Heart right ventricle (tissue), 16 donors: ENCODE results near the gene TRIM9. TPM values are rescaled to one million over a fixed set of nuclear protein-coding genes. Genes with fewer than 3 reads are reported as not detected.

Source experiments
- ATAC-seq, 8 donors: fragments of 200-7000 bp; cut with Tn5 transposase; one replicate each; pipeline ENCODE4 v1.9.1; 2020; ENCODE audit warnings: mild to moderate bottlenecking in 8 of 8, moderate library complexity in 8 of 8, moderate number of reproducible peaks in 1 of 8
- DNase-seq, 2 donors: peaks; one replicate each; pipeline ENCODE4 v3.0.0-alpha.2; 2020
- H3K27ac ChIP-seq, 10 donors: fragments of 200-600 bp; sonication (generic) in 2 of 10; one replicate each; pipeline versions ENCODE4 v1.5.0 to v1.8.0; 2020 to 2022; ENCODE audit warnings: mild to moderate bottlenecking in 3 of 10
- H3K27me3 ChIP-seq, 7 donors: fragments of 200-600 bp; one replicate each; pipeline ENCODE4 v1.8.0; 2021 to 2022; ENCODE audit warnings: mild to moderate bottlenecking in 2 of 7
- H3K36me3 ChIP-seq, 9 donors: fragments of 200-600 bp; sonication (generic) in 1 of 9; one replicate each; pipeline versions ENCODE4 v1.5.0 to v1.8.0; 2020 to 2022; ENCODE audit warnings: mild to moderate bottlenecking in 2 of 9
- H3K4me1 ChIP-seq, 9 donors: fragments of 200-600 bp; sonication (generic) in 1 of 9; one replicate each; pipeline versions ENCODE4 v1.5.0 to v1.8.0; 2020 to 2022; ENCODE audit warnings: mild to moderate bottlenecking in 4 of 9
- H3K4me3 ChIP-seq, 10 donors: fragments of 200-600 bp; sonication (generic) in 2 of 10; one replicate each; pipeline versions ENCODE4 v1.5.0 to v1.8.0; 2020 to 2022; ENCODE audit warnings: mild to moderate bottlenecking in 7 of 10, moderate library complexity in 2 of 10
- H3K9me3 ChIP-seq, 11 donors: fragments of 200-600 bp in 10 of 11; sonication (generic) in 2 of 11; one replicate each; pipeline versions ENCODE4 v1.5.0 to v1.8.0; 2013 to 2022; ENCODE audit warnings: mild to moderate bottlenecking in 2 of 11, control low read depth in 1 of 11, moderate library complexity in 1 of 11
- WGBS, 2 donors: extraction: QIAGEN DNeasy Blood & Tissue Kit; methylation state at CpG; one replicate each; pipeline ENCODE4 v1.1.7; 2013; ENCODE audit warnings: inconsistent platforms in 1 of 2; 5-methylcytosine and 5-hydroxymethylcytosine counted together
- intact Hi-C, 10 donors: fragments of 100-400 bp; cut with DNase I; formaldehyde crosslinking; loops; one replicate each; pipeline versions ENCODE4 v1.11.1 to v1.14.2; 2022
- polyA plus RNA-seq, 2 donors: library from polyadenylated mRNA; stranded (reverse); fragments of 200-250 nt; gene quantifications; one replicate each; pipeline ENCODE4 v1.2.3, GENCODE V29; 2013
- total RNA-seq, 10 donors: library from RNA; stranded (reverse); fragmentation: NEBNext Ultra II Directional in 3 of 10; extraction: Animal tissue kit (Norgen Biotek cat#: 25700) in 3 of 10; gene quantifications; one replicate each; pipeline versions ENCODE4 v1.2.1 to v1.2.4, GENCODE V29; 2021 to 2023
- TF ChIP-seq, protein P1 (sequence below), 9 donors: fragments of 200-600 bp; sonication (generic) in 2 of 9; IDR thresholded peaks; one replicate each; pipeline versions ENCODE4 v1.5.0 to v1.8.0; 2021 to 2022; ENCODE audit warnings: antibody characterized with exemption in 9 of 9, mild to moderate bottlenecking in 5 of 9, moderate library complexity in 1 of 9
- donor health status: Arrhythmogenic right ventricular cardiomyopathy.
- donor health status: ischemic (EF 13 %, LVEDD 7.1; RV severe dilation, severe dysfunction).
- donor health status: healthy with polysubstance abuse.
- donor health status: DM: no; HTN: yes; CAD: no.
- donor health status: DM: no; HTN: no; CAD: no.
- donor health status: ischemic (EF 25% LVEDD 6.9; RV normal size, moderate dysfunction).
- donor health status: ischemic (EF 25% LVEDD 5.7; RV mildly dilated, moderate dysfunction).
- donor health status: healthy.
- donor health status: DM: yes; HTN: yes; CAD: no.
- donor health status: Ischemic cardiomyopathy.
- donor health status: ischemic (EF 35%, LVEDD 5.7; RV mildly dilated, moderate dysfunction).
- donor health status: nonischemic (EF 11% LVEDD 7.7; RV severe dilation, severe dysfunction).
- donor health status: DM: yes; HTN: yes; CAD: no.
- donor health status: PGD.
- donor health status: ischemic (EF 29% LVEDD 5.4; RV normal size, mild dysfunction).
- donor health status: nonischemic (EF 23%, LVEDD 6.1; RV moderate dilation, normal function).

Gene TRIM9
- total and polyA plus RNA-seq, 12 donors = 0.33 to 1.3 (median 0.59) TPM

DNA sequence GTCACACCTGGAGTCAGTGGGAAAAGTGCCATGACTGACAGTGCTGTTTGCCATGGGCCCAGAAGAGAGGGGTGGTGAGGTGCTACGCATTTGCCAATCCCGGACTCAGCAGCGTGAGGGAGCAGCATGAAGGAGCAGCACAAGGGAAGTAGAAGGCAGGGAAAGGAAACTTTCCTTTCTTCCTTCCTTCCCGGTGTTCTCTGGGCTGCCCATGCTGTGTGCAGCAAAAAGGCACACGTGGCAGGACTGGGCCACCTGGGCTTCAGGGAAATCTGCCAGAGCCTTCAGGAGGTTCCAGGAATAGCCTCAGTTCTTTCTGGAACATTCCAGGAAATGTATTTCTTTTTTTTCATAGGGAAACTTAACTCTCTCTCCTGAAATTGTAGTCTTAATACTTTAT is 23.0 kb downstream of the TRIM9 start:
- H3K36me3 ChIP-seq = no peaks in the 10 kb centered on the region
- H3K27me3 ChIP-seq = no peaks in the 10 kb centered on the region
- intact Hi-C loops = no loop called here
- 40 to 43% methylated on average over 5 of the region's 5 CpGs for WGBS, 2 donors
- DNase-seq (peak in 1 of 2 donors; percentile 21), ATAC-seq (peak in 5 of 8 donors; percentile 36 to 76 (median 53))
- H3K4me3 ChIP-seq = no peak overlapping the region
- H3K4me1 ChIP-seq = peaks cover 0 to 6% (median 0%) of the 10 kb centered on the region in 9 donors
- TF ChIP-seq, protein P1, sequence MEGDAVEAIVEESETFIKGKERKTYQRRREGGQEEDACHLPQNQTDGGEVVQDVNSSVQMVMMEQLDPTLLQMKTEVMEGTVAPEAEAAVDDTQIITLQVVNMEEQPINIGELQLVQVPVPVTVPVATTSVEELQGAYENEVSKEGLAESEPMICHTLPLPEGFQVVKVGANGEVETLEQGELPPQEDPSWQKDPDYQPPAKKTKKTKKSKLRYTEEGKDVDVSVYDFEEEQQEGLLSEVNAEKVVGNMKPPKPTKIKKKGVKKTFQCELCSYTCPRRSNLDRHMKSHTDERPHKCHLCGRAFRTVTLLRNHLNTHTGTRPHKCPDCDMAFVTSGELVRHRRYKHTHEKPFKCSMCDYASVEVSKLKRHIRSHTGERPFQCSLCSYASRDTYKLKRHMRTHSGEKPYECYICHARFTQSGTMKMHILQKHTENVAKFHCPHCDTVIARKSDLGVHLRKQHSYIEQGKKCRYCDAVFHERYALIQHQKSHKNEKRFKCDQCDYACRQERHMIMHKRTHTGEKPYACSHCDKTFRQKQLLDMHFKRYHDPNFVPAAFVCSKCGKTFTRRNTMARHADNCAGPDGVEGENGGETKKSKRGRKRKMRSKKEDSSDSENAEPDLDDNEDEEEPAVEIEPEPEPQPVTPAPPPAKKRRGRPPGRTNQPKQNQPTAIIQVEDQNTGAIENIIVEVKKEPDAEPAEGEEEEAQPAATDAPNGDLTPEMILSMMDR (IDR thresholded peaks at IDR 0.05) = no peak
- peak overlapping the region in 3 of 10 donors; percentile 16 to 47 (median 18) for H3K27ac ChIP-seq
- peaks cover 0 to 14% (median 0%) of the 10 kb centered on the region in 11 donors for H3K9me3 ChIP-seq

DNA sequence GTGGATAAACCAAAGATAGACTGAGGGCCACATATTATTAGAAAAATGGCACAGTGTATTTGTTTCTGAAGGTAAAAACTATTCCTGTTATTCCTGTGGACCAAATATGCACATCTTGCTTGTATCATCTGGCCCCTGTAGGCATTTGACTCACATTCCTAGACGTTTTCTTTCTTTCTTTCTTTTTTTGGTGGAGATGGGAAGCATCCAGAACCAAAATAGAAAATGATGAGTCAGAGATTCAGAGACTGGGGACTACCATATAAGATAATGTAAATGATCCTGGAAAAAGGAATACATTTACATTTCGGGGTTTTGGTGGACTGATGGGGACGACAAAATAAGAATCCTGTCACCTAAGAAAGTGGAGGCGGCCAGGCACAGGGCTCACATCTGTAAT is 24.2 kb downstream of the TRIM9 start:
- Histone ChIP-seq H3K9me3 (peaks cover 0 to 14% (median 0%) of the 10 kb centered on the region in 11 donors), H3K4me1 (peaks cover 0 to 6% (median 0%) of the 10 kb centered on the region in 9 donors), H3K4me3 (no peak overlapping the region), H3K36me3 (no peaks in the 10 kb centered on the region), H3K27me3 (no peaks in the 10 kb centered on the region), H3K27ac (no peak overlapping the region)
- ATAC-seq (no peak), DNase-seq (no peak)
- WGBS, 2 donors = 77 to 80% methylated on average over 4 of the region's 4 CpGs
- intact Hi-C loops = no loop called here
- TF ChIP-seq, protein P1 (IDR thresholded peaks at IDR 0.05) = no peak

DNA sequence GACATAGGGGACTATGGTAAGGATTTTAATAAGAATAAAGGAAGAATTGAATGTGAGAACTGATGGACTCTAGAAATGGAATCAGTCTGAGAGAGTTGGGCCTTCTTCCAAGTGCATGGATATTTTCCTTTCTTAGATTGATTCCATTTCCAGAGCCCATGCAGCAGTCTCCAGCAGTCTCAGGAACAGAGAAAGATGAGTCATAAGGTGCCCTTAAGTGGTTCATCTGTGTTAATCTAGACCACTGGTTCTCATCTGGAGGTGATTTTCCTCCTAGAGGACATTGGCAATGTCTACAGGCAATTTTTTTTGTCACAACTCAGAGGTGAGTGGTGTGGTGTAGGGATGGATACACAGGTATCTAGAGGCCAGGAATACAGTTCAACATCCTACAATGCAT is 25.9 kb downstream of the TRIM9 start:
- TF ChIP-seq, protein P1 (IDR thresholded peaks at IDR 0.05) = no peak
- Histone ChIP-seq H3K4me1 (peaks cover 0 to 6% (median 0%) of the 10 kb centered on the region in 9 donors), H3K27me3 (no peaks in the 10 kb centered on the region), H3K9me3 (peaks cover 0 to 14% (median 0%) of the 10 kb centered on the region in 11 donors), H3K36me3 (no peaks in the 10 kb centered on the region), H3K27ac (no peak overlapping the region), H3K4me3 (no peak overlapping the region)
- no peak for DNase-seq
- ATAC-seq = no peak
- intact Hi-C loops = no loop called here

DNA sequence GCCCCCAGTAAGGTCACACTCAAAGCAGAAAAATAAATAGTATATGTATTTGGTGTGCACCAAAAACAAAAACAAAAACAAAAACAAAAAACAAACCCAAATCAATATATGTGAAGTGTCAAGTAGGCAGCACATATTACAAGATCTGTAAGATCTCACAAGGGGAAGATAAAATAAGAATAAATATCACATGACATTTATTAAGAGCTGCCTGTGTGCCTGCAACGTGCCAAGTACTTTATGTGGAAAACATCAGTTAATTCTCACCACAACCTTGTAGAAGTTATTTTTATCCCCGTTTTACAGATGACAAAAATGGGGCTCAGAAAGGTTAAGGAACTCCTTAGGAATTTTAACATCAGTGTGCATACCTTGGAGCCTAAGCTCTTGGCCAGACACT is 26.6 kb downstream of the TRIM9 start:
- Histone ChIP-seq H3K27me3 (no peaks in the 10 kb centered on the region), H3K4me1 (peaks cover 0 to 6% (median 0%) of the 10 kb centered on the region in 9 donors), H3K9me3 (peaks cover 0 to 18% (median 1%) of the 10 kb centered on the region in 11 donors), H3K4me3 (no peak overlapping the region), H3K36me3 (no peaks in the 10 kb centered on the region), H3K27ac (no peak overlapping the region)
- TF ChIP-seq, protein P1 (IDR thresholded peaks at IDR 0.05) = no peak
- DNase-seq (no peak), ATAC-seq (no peak)
- intact Hi-C loops = no loop called here
- 78 to 84% methylated on average over 2 of the region's 2 CpGs for WGBS, 2 donors
